A549 (cell line): Measurements from ENCODE around the gene SPECC1L. TPM values are rescaled to one million over a fixed set of nuclear protein-coding genes. Genes with fewer than 3 reads are reported as not detected.
A peak's percentile ranks its signal among the peaks of the same experiment; 100 is the strongest.

ENCODE experiments used
- ATAC-seq, 2 experiments: fragments of 200-7000 bp in 1 of 2; fragments of >200 bp in 1 of 2; cut with Nextera tagmentation in 1 of 2; cut with Tn5 transposase in 1 of 2; 3 replicates each; pipeline versions ENCODE4 v1.8.0 to v1.9.1; 2018 to 2020; ENCODE audit warnings: mild to moderate bottlenecking in 1 of 2, moderate library complexity in 1 of 2
- CTCF ChIA-PET: fragments of 300-600 bp; sonication (Branson Sonifier 250); formaldehyde crosslinking; extraction: SDS; loops from one replicate; lab custom pipeline; 2021; ENCODE audit warnings: antibody characterized with exemption, inconsistent platforms; lab: Yijun Ruan, JAX
- POLR2A ChIA-PET: fragments of 350-600 bp; formaldehyde crosslinking; extraction: SDS; loops from one replicate; lab custom pipeline; 2021; ENCODE audit warnings: antibody characterized with exemption, inconsistent platforms; lab: Yijun Ruan, JAX
- DNase-seq, 2 experiments: peaks; one replicate each; pipeline versions ENCODE4 v3.0.0 to v3.0.0-alpha.2; 2011 to 2016; ENCODE audit warnings: low read depth in 1 of 2, low spot score in 1 of 2
- FAIRE-seq: peaks from 2 replicates; lab custom pipeline; 2011; peaks lifted over from hg19 to GRCh38; lab: Jason Lieb, UNC
- H3K27ac ChIP-seq, 2 experiments: fragments of >200 bp; sonication (Bioruptor Twin); formaldehyde crosslinking; 3 replicates each; pipeline ENCODE4 v1.5.1; 2016 to 2017
- H3K4me1 ChIP-seq: fragments of >200 bp; sonication (Bioruptor Twin); formaldehyde crosslinking; 3 replicates; pipeline ENCODE4 v1.6.1; 2016
- H3K4me2 ChIP-seq: fragments of >200 bp; sonication (Bioruptor Twin); formaldehyde crosslinking; 3 replicates; pipeline ENCODE4 v1.6.1; 2016
- H3K4me3 ChIP-seq: fragments of >200 bp; sonication (Bioruptor Twin); formaldehyde crosslinking; 3 replicates; pipeline ENCODE4 v1.5.1; 2016
- H3K9me3 ChIP-seq: fragments of >200 bp; sonication (Bioruptor Twin); formaldehyde crosslinking; 3 replicates; pipeline ENCODE4 v1.6.1; 2016
- BHLHE40 ChIP-seq: IDR thresholded peaks from 2 replicates; pipeline ENCODE4 v1.6.1; 2012; ENCODE audit warnings: low read depth, low read length, inconsistent platforms
- EHMT2 ChIP-seq: fragments of 200-600 bp; sonication (generic); IDR thresholded peaks from 2 replicates; pipeline ENCODE4 v1.6.1; 2016; ENCODE audit warnings: antibody characterized with exemption, low read depth, mild to moderate bottlenecking, moderate library complexity
- EP300 ChIP-seq, 2 experiments: fragments of >200 bp; sonication (Bioruptor Twin); formaldehyde crosslinking; IDR thresholded peaks; 2 replicates in 1 of 2; 3 replicates in 1 of 2; pipeline ENCODE4 v1.6.1; 2016 to 2017
- ESRRA ChIP-seq: fragments of 150-350 bp; IDR thresholded peaks from 2 replicates; pipeline ENCODE4 v1.6.1; 2014; ENCODE audit warnings: mild to moderate bottlenecking, low read length, borderline replicate concordance
- GATA3 ChIP-seq: IDR thresholded peaks from 2 replicates; pipeline ENCODE4 v1.6.1; 2012; ENCODE audit warnings: borderline replicate concordance
- HDAC2 ChIP-seq: fragments of 200-600 bp; sonication (generic); IDR thresholded peaks from 2 replicates; pipeline ENCODE4 v1.6.1; 2016
- HOXB13 ChIP-seq: fragments of 250-450 bp; sonication (Bioruptor Pico); IDR thresholded peaks from 2 replicates; pipeline ENCODE4 v1.5.0; 2020; ENCODE audit warnings: low read depth, mild to moderate bottlenecking, moderate library complexity
- KDM5A ChIP-seq: fragments of 200-600 bp; sonication (generic); IDR thresholded peaks from 2 replicates; pipeline ENCODE4 v1.6.1; 2016; ENCODE audit warnings: antibody characterized with exemption, mild to moderate bottlenecking
- MYC ChIP-seq: IDR thresholded peaks from 2 replicates; pipeline ENCODE4 v1.6.1; 2012; ENCODE audit warnings: mild to moderate bottlenecking, inconsistent platforms, low read length, improper control_type of control experiment, borderline replicate concordance
- NPAS2 ChIP-seq: fragments of 250-450 bp; sonication (Bioruptor Pico); IDR thresholded peaks from 2 replicates; pipeline ENCODE4 v1.8.0; 2022; ENCODE audit warnings: mild to moderate bottlenecking, moderate library complexity, borderline replicate concordance
- POLR2AphosphoS2 ChIP-seq: conservative IDR thresholded peaks from 2 replicates; pipeline ENCODE4 v1.6.1; 2012; ENCODE audit warnings: low read length, improper control_type of control experiment, inconsistent platforms
- RCOR1 ChIP-seq: fragments of 150-350 bp; IDR thresholded peaks from 2 replicates; pipeline ENCODE4 v1.6.1; 2014; ENCODE audit warnings: antibody characterized with exemption, low read length, low read depth
- RNF2 ChIP-seq: fragments of 200-600 bp; sonication (generic); IDR thresholded peaks from 2 replicates; pipeline ENCODE4 v1.6.1; 2016; ENCODE audit warnings: low read depth, mild to moderate bottlenecking, antibody characterized with exemption, moderate library complexity, borderline replicate concordance
- SMC3 ChIP-seq: fragments of >200 bp; sonication (Bioruptor Twin); formaldehyde crosslinking; IDR thresholded peaks from 3 replicates; pipeline ENCODE4 v1.6.1; 2018; ENCODE audit warnings: inconsistent platforms
- WGBS: methylation state at CpG from one replicate; pipeline ENCODE4 v1.1.6; 2017; ENCODE audit errors: missing lambda C conversion rate; 5-methylcytosine and 5-hydroxymethylcytosine counted together
- polyA plus RNA-seq, 4 experiments: library from polyadenylated mRNA; depleted of rRNA in 3 of 4; stranded (reverse); fragments of >200 nt; fragmentation: RNase III in 1 of 4; extraction: RNeasy Plus Mini Kit Qiagen cat#74134 plus additional on column Dnase treatment in 1 of 4; gene quantifications; 2 replicates in 3 of 4; 3 replicates in 1 of 4; pipeline ENCODE4 v1.2.3, GENCODE V29; 2011 to 2017
- TF ChIP-seq, protein P1 (sequence below): fragments of 200-600 bp; sonication (generic); IDR thresholded peaks from 2 replicates; pipeline ENCODE4 v1.6.1; 2016; ENCODE audit warnings: antibody characterized with exemption, mild to moderate bottlenecking, moderate library complexity
- TF ChIP-seq, protein P2 (sequence below): fragments of >200 bp; sonication (Bioruptor Twin); formaldehyde crosslinking; IDR thresholded peaks from 3 replicates; pipeline ENCODE4 v1.5.1; 2016
- TF ChIP-seq, protein P3 (sequence below): IDR thresholded peaks from 2 replicates; pipeline ENCODE4 v1.6.1; 2012
- TF ChIP-seq, protein P4 (sequence below): fragments of 250-450 bp; sonication (Bioruptor Pico); IDR thresholded peaks from 2 replicates; pipeline ENCODE4 v1.5.0; 2021; ENCODE audit warnings: mild to moderate bottlenecking, moderate library complexity, borderline replicate concordance
- TF ChIP-seq, protein P5 (sequence below): fragments of 150-350 bp; IDR thresholded peaks from 2 replicates; pipeline ENCODE4 v1.6.1; 2014; ENCODE audit warnings: low read depth, mild to moderate bottlenecking, low read length

The SPECC1L gene
- polyA plus RNA-seq, 2 of the 4 experiments (the other 2 are of a cell fraction), result 14.8 to 25.2 TPM

DNA sequence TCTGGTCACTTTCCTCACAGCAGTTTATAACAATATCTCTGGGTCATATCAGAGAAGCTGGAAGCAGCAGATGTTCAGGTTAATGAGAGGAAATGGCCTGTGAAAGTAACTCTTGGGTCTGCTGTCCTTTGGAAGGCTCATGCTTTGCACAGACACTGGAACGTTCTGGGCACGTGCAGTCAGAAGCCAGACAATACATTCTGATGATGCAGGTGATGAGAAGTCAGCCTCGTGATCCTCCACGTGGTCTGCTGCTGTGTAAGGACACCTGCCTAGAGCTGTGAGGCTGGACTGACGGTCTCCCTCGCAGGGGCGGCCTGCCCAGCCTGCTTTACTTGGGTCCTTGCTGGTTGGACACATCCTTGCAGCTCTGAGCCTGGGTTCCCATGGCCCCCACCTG, 138.0 kb downstream of the SPECC1L start:
- H3K27ac ChIP-seq, result no peak overlapping the region
- FAIRE-seq (no peak), DNase-seq (no peak), ATAC-seq (no peak)
- no peaks in the 10 kb centered on the region for H3K9me3 ChIP-seq
- no peak overlapping the region for H3K4me2 ChIP-seq
- ChIA-PET CTCF (interaction anchor here (1.1 kb wide), 2 partner anchors 15 to 117 kb away, joined by 3 read pairs; no protein-coding TSS in a partner anchor), POLR2A (no interaction called here)
- TF ChIP-seq EP300 (IDR thresholded peaks at IDR 0.05) (no peak), EHMT2 (no peak), HOXB13 (CRISPR knock-in tag) (no peak), ESRRA (no peak), GATA3 (no peak)
- TF ChIP-seq, protein P1, sequence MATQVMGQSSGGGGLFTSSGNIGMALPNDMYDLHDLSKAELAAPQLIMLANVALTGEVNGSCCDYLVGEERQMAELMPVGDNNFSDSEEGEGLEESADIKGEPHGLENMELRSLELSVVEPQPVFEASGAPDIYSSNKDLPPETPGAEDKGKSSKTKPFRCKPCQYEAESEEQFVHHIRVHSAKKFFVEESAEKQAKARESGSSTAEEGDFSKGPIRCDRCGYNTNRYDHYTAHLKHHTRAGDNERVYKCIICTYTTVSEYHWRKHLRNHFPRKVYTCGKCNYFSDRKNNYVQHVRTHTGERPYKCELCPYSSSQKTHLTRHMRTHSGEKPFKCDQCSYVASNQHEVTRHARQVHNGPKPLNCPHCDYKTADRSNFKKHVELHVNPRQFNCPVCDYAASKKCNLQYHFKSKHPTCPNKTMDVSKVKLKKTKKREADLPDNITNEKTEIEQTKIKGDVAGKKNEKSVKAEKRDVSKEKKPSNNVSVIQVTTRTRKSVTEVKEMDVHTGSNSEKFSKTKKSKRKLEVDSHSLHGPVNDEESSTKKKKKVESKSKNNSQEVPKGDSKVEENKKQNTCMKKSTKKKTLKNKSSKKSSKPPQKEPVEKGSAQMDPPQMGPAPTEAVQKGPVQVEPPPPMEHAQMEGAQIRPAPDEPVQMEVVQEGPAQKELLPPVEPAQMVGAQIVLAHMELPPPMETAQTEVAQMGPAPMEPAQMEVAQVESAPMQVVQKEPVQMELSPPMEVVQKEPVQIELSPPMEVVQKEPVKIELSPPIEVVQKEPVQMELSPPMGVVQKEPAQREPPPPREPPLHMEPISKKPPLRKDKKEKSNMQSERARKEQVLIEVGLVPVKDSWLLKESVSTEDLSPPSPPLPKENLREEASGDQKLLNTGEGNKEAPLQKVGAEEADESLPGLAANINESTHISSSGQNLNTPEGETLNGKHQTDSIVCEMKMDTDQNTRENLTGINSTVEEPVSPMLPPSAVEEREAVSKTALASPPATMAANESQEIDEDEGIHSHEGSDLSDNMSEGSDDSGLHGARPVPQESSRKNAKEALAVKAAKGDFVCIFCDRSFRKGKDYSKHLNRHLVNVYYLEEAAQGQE, result no peak
- no peak overlapping the region for H3K4me3 ChIP-seq
- peaks cover 13% of the 10 kb centered on the region; the same call in 2 of the 3 replicates for H3K4me1 ChIP-seq
- WGBS, result 78% methylated on average over 4 of the region's 7 CpGs

DNA sequence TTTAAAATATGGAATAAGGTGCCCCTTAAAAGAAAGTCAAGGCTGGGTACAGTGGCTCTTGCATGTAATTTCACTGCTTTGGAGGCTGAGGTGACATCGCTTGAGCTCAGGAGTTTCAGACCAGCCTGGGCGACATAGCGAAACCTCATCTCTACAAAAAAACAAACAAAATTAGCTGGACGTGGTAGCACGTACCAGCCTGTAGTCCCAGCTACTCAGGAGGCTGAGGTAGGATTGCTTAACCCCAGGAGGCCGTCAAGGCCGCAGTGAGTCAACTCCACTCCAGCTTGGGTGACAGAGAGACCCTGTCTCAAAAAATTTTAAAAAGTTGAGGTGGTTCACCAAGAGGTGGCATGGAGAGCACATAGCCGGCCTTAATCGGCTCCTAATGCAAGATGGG, 139.1 kb downstream of the SPECC1L start:
- Histone ChIP-seq H3K4me2 (no peak overlapping the region), H3K9me3 (no peaks in the 10 kb centered on the region), H3K4me3 (no peak overlapping the region), H3K4me1 (peaks cover 13% of the 10 kb centered on the region; the same call in 2 of the 3 replicates), H3K27ac (no peak overlapping the region)
- 77% methylated on average over 9 of the region's 9 CpGs for WGBS
- no peak for FAIRE-seq
- POLR2A ChIA-PET, result no interaction called here
- no peak for DNase-seq
- ATAC-seq, result no peak
- CTCF ChIA-PET, result interaction anchor here (1.1 kb wide), 2 partner anchors 14 to 116 kb away, joined by 3 read pairs; no protein-coding TSS in a partner anchor
- no peak for TF ChIP-seq MYC
- TF ChIP-seq, protein P2, sequence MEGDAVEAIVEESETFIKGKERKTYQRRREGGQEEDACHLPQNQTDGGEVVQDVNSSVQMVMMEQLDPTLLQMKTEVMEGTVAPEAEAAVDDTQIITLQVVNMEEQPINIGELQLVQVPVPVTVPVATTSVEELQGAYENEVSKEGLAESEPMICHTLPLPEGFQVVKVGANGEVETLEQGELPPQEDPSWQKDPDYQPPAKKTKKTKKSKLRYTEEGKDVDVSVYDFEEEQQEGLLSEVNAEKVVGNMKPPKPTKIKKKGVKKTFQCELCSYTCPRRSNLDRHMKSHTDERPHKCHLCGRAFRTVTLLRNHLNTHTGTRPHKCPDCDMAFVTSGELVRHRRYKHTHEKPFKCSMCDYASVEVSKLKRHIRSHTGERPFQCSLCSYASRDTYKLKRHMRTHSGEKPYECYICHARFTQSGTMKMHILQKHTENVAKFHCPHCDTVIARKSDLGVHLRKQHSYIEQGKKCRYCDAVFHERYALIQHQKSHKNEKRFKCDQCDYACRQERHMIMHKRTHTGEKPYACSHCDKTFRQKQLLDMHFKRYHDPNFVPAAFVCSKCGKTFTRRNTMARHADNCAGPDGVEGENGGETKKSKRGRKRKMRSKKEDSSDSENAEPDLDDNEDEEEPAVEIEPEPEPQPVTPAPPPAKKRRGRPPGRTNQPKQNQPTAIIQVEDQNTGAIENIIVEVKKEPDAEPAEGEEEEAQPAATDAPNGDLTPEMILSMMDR, result no peak
- TF ChIP-seq, protein P3, sequence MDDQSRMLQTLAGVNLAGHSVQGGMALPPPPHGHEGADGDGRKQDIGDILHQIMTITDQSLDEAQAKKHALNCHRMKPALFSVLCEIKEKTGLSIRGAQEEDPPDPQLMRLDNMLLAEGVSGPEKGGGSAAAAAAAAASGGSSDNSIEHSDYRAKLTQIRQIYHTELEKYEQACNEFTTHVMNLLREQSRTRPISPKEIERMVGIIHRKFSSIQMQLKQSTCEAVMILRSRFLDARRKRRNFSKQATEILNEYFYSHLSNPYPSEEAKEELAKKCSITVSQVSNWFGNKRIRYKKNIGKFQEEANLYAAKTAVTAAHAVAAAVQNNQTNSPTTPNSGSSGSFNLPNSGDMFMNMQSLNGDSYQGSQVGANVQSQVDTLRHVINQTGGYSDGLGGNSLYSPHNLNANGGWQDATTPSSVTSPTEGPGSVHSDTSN, result no peak
- TF ChIP-seq SMC3, result no peak
- TF ChIP-seq POLR2AphosphoS2, result no peak

DNA sequence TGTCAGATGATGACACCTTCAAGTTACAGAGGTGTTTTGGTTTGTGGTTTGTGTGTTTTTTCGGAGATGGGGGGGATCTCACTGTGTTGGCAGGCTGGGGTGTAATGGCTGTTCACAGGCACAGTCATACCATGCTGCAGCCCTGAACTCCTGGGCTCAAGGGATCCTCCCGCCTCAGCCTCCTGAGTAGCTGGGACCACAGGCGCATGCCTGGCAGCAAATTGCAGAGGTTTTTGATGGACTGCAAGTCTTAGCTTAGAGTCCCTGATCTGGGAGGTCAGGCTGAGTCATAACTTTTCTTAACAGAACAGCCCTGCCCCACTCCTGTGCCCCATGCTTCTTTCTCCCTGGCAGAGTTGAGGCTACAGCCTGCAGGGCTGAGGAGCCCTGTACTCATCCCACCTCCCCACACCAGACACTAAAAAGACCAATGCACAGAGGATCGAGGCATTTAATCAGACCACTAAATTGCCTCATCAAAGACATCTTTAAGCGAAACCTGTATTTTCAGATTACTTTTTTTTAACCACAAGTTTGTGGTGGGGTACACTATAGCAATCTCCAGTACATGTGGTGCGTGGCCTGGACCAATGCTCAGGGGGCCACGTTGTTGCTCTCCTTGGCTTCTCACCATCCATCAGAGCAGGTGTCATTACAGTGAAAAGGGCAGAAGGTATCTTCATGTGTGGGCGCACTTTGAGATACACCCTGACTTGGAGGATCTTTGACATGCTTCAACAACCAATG, 139.7 kb downstream of the SPECC1L start:
- DNase-seq, result no peak
- ATAC-seq, result peak in 1 of 2 experiments; percentile 35; a peak in 2 of 6 replicates
- WGBS, result 91% methylated on average over 8 of the region's 8 CpGs
- no peak for TF ChIP-seq BHLHE40
- no peak for TF ChIP-seq KDM5A
- TF ChIP-seq RCOR1, result no peak
- TF ChIP-seq HDAC2, result no peak
- no peak for TF ChIP-seq RNF2
- TF ChIP-seq, protein P4, sequence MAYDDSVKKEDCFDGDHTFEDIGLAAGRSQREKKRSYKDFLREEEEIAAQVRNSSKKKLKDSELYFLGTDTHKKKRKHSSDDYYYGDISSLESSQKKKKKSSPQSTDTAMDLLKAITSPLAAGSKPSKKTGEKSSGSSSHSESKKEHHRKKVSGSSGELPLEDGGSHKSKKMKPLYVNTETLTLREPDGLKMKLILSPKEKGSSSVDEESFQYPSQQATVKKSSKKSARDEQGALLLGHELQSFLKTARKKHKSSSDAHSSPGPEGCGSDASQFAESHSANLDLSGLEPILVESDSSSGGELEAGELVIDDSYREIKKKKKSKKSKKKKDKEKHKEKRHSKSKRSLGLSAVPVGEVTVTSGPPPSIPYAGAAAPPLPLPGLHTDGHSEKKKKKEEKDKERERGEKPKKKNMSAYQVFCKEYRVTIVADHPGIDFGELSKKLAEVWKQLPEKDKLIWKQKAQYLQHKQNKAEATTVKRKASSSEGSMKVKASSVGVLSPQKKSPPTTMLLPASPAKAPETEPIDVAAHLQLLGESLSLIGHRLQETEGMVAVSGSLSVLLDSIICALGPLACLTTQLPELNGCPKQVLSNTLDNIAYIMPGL (CRISPR knock-in tag), result no peak
- TF ChIP-seq, protein P5, sequence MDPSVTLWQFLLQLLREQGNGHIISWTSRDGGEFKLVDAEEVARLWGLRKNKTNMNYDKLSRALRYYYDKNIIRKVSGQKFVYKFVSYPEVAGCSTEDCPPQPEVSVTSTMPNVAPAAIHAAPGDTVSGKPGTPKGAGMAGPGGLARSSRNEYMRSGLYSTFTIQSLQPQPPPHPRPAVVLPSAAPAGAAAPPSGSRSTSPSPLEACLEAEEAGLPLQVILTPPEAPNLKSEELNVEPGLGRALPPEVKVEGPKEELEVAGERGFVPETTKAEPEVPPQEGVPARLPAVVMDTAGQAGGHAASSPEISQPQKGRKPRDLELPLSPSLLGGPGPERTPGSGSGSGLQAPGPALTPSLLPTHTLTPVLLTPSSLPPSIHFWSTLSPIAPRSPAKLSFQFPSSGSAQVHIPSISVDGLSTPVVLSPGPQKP, result no peak
- TF ChIP-seq NPAS2 (CRISPR knock-in tag), result no peak
- ChIA-PET POLR2A (no interaction called here), CTCF (no interaction called here)
- Histone ChIP-seq H3K9me3 (no peaks in the 10 kb centered on the region), H3K27ac (no peak overlapping the region), H3K4me3 (no peak overlapping the region), H3K4me1 (peaks cover 13% of the 10 kb centered on the region; the same call in 2 of the 3 replicates), H3K4me2 (no peak overlapping the region)
- FAIRE-seq, result no peak
